ENCODE results near the gene UBE2E3. TPM values are rescaled to one million over a fixed set of nuclear protein-coding genes. Genes with fewer than 3 reads are reported as not detected.

The UBE2E3 gene
- total and polyA plus RNA-seq, 2 donors from 2014 or later: 78.7 to 86.9 TPM

DNA sequence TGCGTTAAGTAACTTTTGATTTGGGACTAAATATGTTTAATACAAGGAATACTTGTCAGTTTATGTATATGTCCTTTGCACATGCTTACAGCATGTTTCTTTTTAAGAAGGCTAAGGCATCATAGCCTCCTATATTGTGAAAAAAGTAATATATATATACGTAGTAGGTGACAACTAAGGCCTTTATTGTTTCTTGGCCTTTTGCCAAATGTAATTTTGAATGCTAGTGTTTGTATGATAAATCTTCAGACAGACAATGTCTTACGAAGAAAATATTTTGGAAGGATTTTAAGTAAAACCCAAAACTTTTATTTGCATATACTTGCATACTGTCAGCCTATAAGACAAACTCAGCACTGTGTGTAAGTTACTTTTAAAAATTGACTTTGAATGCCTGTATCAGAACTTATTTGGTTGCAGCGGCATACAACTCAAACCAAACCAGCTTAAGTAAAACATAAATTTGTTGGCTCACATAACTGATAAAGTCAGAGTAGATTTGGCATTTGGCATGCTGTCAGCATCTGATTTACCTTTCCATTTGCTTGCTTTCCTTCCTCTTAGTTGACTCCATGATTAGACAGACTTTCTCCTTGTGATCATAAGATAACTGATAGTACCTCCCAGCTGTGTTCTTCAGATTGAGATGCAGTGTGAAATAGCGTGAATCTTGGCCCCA is 24.4 kb downstream of the UBE2E3 start:
- H3K9me3 ChIP-seq (ENCODE audit: control insufficient read depth in 2 of 3, insufficient read depth in 1 of 3, low read length in 3 of 3): no peaks in the 10 kb centered on the region
- no peak overlapping the region for H3K9ac ChIP-seq (ENCODE audit: low read length in 3 of 3)
- no peak overlapping the region for H3K27ac ChIP-seq (ENCODE audit: low read depth in 2 of 2, low read length in 2 of 2)
- TF ChIP-seq CTCF (IDR thresholded peaks at IDR 0.05; ENCODE audit: borderline replicate concordance, extremely low read depth, insufficient read depth): no peak
- H3K36me3 ChIP-seq (ENCODE audit: control insufficient read depth in 2 of 3, insufficient read depth in 3 of 3, low read length in 3 of 3): no peaks in the 10 kb centered on the region
- DNase-seq (no peak), FAIRE-seq (no peak)
- intact Hi-C loops (cut with DNase I): no loop called here
- H3K27me3 ChIP-seq (ENCODE audit: control insufficient read depth, insufficient read depth, low read length): no peaks in the 10 kb centered on the region
- H3K4me1 ChIP-seq (ENCODE audit: control insufficient read depth in 2 of 3, insufficient read depth in 2 of 3, low read depth in 1 of 3, low read length in 3 of 3): peaks cover 0 to 12% (median 2%) of the 10 kb centered on the region in 3 donors
- no peak overlapping the region for H3K4me3 ChIP-seq (ENCODE audit: low read length in 3 of 3)

DNA sequence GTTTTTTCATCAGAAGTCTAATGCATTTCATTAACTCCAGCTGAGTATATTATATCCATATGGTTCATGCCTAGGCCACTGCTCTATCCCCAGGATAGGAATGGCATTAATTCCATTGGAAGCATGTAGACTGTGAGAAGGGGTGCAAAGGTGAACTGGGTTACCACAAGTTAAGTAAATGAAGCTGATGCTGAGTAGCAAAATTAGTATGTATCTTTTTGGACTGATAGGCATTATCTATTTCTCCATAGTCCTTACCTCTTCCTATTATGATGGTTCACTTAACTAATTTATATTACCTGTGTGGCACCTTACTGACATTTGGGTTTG is 24.9 kb downstream of the UBE2E3 start:
- no peak for TF ChIP-seq CTCF (IDR thresholded peaks at IDR 0.05; ENCODE audit: borderline replicate concordance, extremely low read depth, insufficient read depth)

DNA sequence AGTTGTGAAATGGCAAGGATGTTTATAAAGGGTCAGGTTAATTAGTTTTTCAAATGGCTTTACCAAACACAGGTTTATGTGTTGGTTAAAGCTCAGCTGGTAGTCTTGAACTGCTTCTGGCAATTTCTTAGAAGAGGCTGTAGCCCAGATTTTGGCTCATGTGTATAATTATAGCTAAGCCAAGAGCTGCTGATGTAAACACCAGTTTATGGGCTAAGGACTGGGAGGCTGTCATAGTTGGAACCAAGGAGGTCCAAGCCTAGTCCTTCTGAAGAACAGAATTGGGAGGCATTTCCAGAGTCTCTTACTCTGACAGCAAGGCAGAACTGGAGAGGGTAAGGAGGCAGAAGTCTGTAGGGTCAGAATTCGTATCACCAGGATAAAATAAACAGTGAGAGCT is 25.4 kb downstream of the UBE2E3 start:
- DNase-seq (no peak), FAIRE-seq (no peak)
- intact Hi-C loops (cut with DNase I): no loop called here
- H3K36me3 ChIP-seq (ENCODE audit: control insufficient read depth in 2 of 3, insufficient read depth in 3 of 3, low read length in 3 of 3): no peaks in the 10 kb centered on the region
- no peak for TF ChIP-seq CTCF (IDR thresholded peaks at IDR 0.05; ENCODE audit: borderline replicate concordance, extremely low read depth, insufficient read depth)
- peaks cover 0 to 12% (median 2%) of the 10 kb centered on the region in 3 donors for H3K4me1 ChIP-seq (ENCODE audit: control insufficient read depth in 2 of 3, insufficient read depth in 2 of 3, low read depth in 1 of 3, low read length in 3 of 3)
- H3K4me3 ChIP-seq (ENCODE audit: low read length in 3 of 3): no peak overlapping the region
- H3K27ac ChIP-seq (ENCODE audit: low read depth in 2 of 2, low read length in 2 of 2): no peak overlapping the region
- H3K9me3 ChIP-seq (ENCODE audit: control insufficient read depth in 2 of 3, insufficient read depth in 1 of 3, low read length in 3 of 3): no peaks in the 10 kb centered on the region
- no peaks in the 10 kb centered on the region for H3K27me3 ChIP-seq (ENCODE audit: control insufficient read depth, insufficient read depth, low read length)
- no peak overlapping the region for H3K9ac ChIP-seq (ENCODE audit: low read length in 3 of 3)

More for the DNA sequence above, 24.9 kb downstream of the UBE2E3 start:
- FAIRE-seq (no peak), DNase-seq (no peak)
- Histone ChIP-seq H3K4me3 (ENCODE audit: low read length in 3 of 3) (no peak overlapping the region), H3K4me1 (ENCODE audit: control insufficient read depth in 2 of 3, insufficient read depth in 2 of 3, low read depth in 1 of 3, low read length in 3 of 3) (peaks cover 0 to 12% (median 2%) of the 10 kb centered on the region in 3 donors), H3K9me3 (ENCODE audit: control insufficient read depth in 2 of 3, insufficient read depth in 1 of 3, low read length in 3 of 3) (no peaks in the 10 kb centered on the region), H3K27ac (ENCODE audit: low read depth in 2 of 2, low read length in 2 of 2) (no peak overlapping the region), H3K9ac (ENCODE audit: low read length in 3 of 3) (no peak overlapping the region), H3K27me3 (ENCODE audit: control insufficient read depth, insufficient read depth, low read length) (no peaks in the 10 kb centered on the region), H3K36me3 (ENCODE audit: control insufficient read depth in 2 of 3, insufficient read depth in 3 of 3, low read length in 3 of 3) (no peaks in the 10 kb centered on the region)
- intact Hi-C loops (cut with DNase I): no loop called here
